ENCODE measurements around the gene TTLL7.
"Not testable (repeated sequence)": the region's sequence is repeated elsewhere in the genome, so short reads cannot be mapped to it uniquely, and the experiment has no call there.

The TTLL7 gene

GRCh38 chr1:83997631-83998030 is 1.3 kb downstream of the TTLL7 start:
- DNase-seq = no peak

GRCh38 chr1:83996621-83997020 is 2.3 kb downstream of the TTLL7 start:
- in situ Hi-C loops (cut with MboI; ENCODE audit: low pct_unique_long_range_greater_than_20kb, low sequenced_read_pairs) = no loop called here
- no peak for DNase-seq

More at GRCh38 chr1:83997631-83998030, 1.3 kb downstream of the TTLL7 start:
- in situ Hi-C loops (cut with MboI; ENCODE audit: low pct_unique_long_range_greater_than_20kb, low sequenced_read_pairs) = no loop called here

DNA sequence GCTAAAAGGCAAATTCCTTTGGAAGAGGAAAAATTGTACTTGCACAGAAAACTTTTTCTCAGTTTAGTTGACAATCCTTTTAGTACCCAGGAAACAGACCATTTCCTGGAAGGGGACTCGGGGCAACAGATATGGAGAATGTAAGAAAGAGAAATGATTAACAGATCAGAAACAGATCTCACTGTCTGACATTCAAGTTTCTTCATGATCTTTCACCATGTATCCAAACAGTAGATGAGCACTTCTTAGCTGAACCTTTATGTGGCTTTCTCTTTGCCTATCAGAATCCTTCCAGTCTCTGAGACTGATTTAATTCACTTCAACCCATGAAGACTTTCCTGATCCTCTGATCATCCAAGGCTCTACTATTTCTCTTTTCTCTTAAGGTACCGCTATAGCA is 2.7 kb downstream of the TTLL7 start:
- in situ Hi-C loops (cut with MboI; ENCODE audit: low pct_unique_long_range_greater_than_20kb, low sequenced_read_pairs) = no loop called here

DNA sequence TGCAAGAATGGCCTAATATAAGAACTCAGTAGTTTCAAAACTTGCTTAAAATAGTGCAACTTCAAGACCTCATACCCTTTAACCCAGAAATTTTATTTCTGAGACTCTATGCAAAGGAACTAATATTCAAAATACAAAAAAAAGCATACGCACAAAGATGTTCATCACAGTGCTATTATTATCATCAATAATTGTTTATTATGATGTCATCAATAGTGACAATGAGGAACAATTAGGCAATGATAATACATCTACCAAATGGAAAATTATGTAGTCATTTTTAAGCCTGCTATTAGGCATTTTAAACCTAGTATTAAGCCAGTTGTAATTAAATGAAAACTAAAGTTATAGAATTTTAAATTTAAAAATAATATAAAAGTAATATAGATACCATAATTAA is 3.3 kb downstream of the TTLL7 start:
- DNase-seq = no peak
- in situ Hi-C loops (cut with MboI; ENCODE audit: low pct_unique_long_range_greater_than_20kb, low sequenced_read_pairs) = no loop called here

More for the DNA sequence above, 2.7 kb downstream of the TTLL7 start:
- no peak for DNase-seq

DNA sequence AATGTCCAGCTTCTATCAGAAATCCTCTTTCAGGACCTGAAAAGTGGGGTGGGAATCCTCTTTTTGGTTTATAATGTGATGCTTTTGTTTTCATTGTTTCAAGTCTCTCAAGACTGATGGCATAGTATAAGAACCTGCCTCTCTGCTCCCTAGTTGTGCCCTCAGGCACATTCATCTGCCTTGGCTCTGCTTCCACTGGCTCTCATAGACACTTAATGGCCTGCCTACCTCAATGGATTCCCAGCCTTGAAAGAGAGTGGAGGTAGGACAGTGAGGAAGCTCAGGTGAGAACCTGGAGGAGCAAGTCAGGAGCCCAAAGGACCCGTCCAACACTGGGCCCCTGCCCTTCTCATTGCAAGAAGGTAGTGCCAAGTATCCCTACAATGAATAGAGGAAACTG is 4.8 kb downstream of the TTLL7 start:
- in situ Hi-C loops (cut with MboI; ENCODE audit: low pct_unique_long_range_greater_than_20kb, low sequenced_read_pairs) = no loop called here
- DNase-seq = no peak

DNA sequence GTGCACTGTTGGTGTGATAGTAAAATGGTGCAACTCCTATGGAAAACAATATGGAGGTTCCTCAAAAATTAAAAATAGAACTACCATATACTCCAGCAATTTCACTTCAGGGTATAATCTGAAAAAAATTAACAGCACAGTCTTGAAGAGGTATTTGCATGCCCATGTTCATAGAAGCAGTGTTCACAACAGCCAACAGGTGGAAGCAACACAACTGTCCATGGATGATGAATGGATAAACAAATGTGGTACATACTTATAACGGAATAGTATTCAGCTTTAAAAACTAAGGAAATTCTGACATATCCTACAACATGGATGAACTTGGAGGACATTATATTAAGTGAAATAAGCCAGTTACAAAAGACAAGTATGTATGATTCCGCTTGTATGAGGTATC is 8.2 kb downstream of the TTLL7 start:
- DNase-seq = no peak
- in situ Hi-C loops (cut with MboI; ENCODE audit: low pct_unique_long_range_greater_than_20kb, low sequenced_read_pairs) = no loop called here

- in situ Hi-C loops (cut with MboI; ENCODE audit: low pct_unique_long_range_greater_than_20kb, low sequenced_read_pairs) = no loop called here
- no peak for DNase-seq
Measured at GRCh38 chr1:83985048-83985447, 13.9 kb downstream of the TTLL7 start.

- DNase-seq; in situ Hi-C loops (cut with MboI; ENCODE audit: low pct_unique_long_range_greater_than_20kb, low sequenced_read_pairs): not testable (repeated sequence)
Measured at GRCh38 chr1:83983918-83984317, 15.0 kb downstream of the TTLL7 start.

DNA sequence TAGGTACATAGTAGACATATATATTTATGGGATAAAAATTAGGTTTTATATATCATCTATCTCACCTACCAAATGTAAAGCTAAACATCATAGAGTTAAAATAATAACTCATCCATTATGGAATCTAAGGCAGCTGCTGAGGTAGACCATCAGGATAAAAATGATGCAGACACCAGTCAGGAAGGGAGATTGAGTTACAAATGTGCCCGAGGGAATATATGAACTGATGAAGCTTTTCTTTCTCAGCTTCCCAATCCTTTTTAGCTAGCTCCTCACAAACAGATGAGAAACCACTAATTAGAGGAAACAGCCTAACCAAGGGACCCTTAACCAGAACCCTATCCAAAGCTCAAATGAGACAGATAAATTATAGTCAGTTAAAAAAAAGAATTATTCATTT is 20.9 kb downstream of the TTLL7 start:
- in situ Hi-C loops (cut with MboI; ENCODE audit: low pct_unique_long_range_greater_than_20kb, low sequenced_read_pairs) = no loop called here

DNA sequence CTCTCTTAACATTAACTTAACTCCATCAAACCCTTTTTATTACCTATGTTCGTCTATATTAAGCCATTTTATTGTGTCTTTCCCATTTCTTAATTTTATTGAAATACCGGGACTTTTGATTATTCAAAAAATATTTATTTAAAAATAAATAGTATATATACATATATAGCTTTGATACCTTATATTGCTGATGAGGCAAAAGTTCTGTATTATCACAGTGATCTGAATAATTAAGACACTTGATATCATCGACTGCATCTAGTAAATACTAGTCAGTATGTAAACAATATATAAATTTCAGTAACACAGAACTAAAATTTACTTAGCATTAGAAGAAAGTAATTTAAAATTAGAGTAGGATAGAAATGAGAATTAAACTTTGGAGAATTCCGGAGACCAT is 22.0 kb downstream of the TTLL7 start:
- in situ Hi-C loops (cut with MboI; ENCODE audit: low pct_unique_long_range_greater_than_20kb, low sequenced_read_pairs) = no loop called here

More for the DNA sequence above, 20.9 kb downstream of the TTLL7 start:
- no peak for DNase-seq

GRCh38 chr1:83970802-83971201 is 28.1 kb downstream of the TTLL7 start:
- DNase-seq = no peak
- in situ Hi-C loops (cut with MboI; ENCODE audit: low pct_unique_long_range_greater_than_20kb, low sequenced_read_pairs) = no loop called here

More for the DNA sequence above, 22.0 kb downstream of the TTLL7 start:
- DNase-seq = no peak

- in situ Hi-C loops (cut with MboI; ENCODE audit: low pct_unique_long_range_greater_than_20kb, low sequenced_read_pairs) = no loop called here
Measured at GRCh38 chr1:83970114-83970513, 28.8 kb downstream of the TTLL7 start.

DNA sequence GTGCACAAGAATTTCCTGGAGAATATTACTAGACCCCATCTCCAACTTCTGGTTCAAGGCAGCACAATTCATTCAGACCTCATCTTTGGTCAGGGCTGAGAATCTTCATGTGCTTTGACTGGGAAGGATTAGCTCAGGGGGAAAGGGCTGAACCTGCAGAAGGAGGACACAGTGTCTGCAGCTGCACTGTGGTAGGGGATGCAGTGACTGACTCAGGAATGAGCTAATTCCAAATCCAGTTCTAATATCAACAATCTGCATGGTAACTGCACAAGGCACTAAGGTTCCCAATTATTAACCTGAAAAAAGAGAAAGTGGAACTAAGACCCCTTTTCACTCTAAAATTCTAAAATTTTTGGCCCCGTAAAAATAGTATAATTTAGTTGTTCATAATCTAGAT is 31.6 kb downstream of the TTLL7 start:
- no peak for DNase-seq
- in situ Hi-C loops (cut with MboI; ENCODE audit: low pct_unique_long_range_greater_than_20kb, low sequenced_read_pairs) = no loop called here

More at GRCh38 chr1:83970114-83970513, 28.8 kb downstream of the TTLL7 start:
- DNase-seq = no peak

- in situ Hi-C loops (cut with MboI; ENCODE audit: low pct_unique_long_range_greater_than_20kb, low sequenced_read_pairs) = no loop called here
- DNase-seq = no peak
Measured at GRCh38 chr1:83964153-83964552, 34.8 kb downstream of the TTLL7 start.

DNA sequence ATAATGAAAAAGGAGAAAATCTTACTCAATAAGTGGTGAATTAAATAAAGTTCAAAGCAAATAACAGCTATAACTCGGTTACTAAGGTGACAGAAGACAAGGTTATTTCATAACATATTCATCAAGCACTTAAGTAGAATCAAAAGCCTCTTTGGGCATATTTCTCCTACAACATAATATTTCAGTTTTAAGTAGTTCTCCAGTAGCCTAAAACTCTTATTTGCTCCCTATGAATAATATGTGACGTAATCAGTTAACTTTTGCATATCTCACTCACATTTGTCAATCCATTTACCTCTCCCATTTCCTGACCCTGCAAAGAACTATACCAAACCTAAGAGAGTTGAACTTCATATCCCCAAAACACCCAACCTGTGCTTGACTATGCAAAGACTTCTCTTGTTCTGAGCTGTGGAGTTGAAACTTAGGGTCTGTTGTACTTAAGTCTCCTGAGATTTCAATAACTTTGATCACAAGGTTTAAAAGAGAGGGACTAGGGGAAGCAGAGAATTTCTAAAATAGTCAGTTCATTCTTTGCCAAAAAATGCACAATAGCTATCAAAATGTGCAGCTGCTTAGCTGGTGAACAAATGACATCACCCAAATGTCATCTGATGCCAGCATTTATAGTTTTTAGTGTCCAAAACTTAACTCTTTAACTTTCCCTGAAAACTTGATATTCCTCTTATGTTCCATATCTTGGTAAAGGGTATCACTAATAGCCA is 37.2 kb downstream of the TTLL7 start:
- DNase-seq = no peak
- in situ Hi-C loops (cut with MboI; ENCODE audit: low pct_unique_long_range_greater_than_20kb, low sequenced_read_pairs) = no loop called here

GRCh38 chr1:83960669-83961277 is 38.2 kb downstream of the TTLL7 start:
- no peak for DNase-seq
- in situ Hi-C loops (cut with MboI; ENCODE audit: low pct_unique_long_range_greater_than_20kb, low sequenced_read_pairs) = no loop called here

DNA sequence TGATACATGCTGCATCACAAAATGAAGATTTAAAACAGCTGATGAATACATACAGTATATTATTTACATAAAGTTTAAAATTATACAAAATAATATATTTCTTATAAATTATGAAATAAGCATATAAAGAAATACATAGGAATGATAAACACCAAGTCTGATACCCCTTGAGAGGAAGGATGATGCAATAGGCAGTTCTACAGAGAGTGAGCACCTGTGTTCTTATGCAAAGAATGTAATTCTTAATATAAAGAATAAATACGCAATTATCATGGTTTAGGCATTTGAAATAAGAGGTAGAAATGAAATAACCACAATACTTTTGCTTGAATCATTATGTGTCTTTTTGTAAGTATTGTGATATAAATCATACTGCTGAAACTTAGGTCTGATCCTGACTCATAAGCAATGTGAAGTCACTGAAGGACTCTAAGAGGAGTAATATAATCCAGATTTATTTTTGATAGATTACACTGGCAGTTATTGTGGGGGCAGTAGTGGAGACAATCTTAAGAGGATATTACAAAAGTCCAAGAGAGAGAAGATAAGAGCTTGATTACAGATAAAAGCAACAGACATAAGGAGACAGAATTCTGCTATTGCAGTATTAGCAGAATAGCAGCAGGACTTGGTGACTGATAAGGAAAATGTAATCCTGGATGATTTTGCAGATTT is 39.0 kb downstream of the TTLL7 start:
- in situ Hi-C loops (cut with MboI; ENCODE audit: low pct_unique_long_range_greater_than_20kb, low sequenced_read_pairs) = no loop called here

GRCh38 chr1:83958704-83959103 is 40.2 kb downstream of the TTLL7 start:
- in situ Hi-C loops (cut with MboI; ENCODE audit: low pct_unique_long_range_greater_than_20kb, low sequenced_read_pairs) = no loop called here
- no peak for DNase-seq

More for the DNA sequence above, 39.0 kb downstream of the TTLL7 start:
- DNase-seq = no peak

DNA sequence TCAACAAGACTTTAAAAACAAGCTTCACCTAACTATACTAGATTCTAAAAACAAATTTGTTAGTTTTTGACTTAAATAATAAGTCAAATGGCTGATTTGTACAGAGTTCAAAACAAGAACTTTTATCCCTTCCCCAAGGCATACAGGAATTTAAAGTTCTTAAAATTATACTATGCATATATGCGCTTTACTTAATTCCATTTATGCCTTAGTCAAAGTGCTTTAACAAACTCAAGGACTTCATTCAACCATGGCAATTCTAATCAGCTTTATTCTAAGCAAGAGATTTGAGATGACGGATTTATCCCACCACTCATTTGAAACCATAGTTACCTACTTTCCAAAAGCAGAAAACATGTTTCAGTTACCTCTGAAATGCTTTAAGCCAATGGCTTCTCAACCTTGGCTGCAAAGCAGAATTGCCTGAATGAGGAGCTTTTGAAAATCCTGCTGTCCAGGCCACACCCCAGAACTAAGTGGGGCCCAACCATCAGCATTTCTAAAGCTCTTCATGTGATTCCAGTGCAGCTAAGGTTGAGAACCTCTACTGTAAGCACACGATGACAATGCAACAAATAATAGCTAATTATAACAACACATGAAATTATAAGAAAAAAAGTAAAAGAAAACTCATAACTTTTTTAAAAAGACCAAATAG is 44.6 kb downstream of the TTLL7 start:
- in situ Hi-C loops (cut with MboI; ENCODE audit: low pct_unique_long_range_greater_than_20kb, low sequenced_read_pairs) = no loop called here
- no peak for DNase-seq
